Stimulated activated CD4-positive, alpha-beta T cell treated with anti-CD3 and anti-CD28 coated beads, Interleukin-15, amount 100 ng/mL, for 24 hours (primary cell): ENCODE results near the gene MYL7.

Source experiments
- DNase-seq: peaks from one replicate; pipeline ENCODE4 v3.0.0-alpha.2; 2020

The MYL7 gene

DNA sequence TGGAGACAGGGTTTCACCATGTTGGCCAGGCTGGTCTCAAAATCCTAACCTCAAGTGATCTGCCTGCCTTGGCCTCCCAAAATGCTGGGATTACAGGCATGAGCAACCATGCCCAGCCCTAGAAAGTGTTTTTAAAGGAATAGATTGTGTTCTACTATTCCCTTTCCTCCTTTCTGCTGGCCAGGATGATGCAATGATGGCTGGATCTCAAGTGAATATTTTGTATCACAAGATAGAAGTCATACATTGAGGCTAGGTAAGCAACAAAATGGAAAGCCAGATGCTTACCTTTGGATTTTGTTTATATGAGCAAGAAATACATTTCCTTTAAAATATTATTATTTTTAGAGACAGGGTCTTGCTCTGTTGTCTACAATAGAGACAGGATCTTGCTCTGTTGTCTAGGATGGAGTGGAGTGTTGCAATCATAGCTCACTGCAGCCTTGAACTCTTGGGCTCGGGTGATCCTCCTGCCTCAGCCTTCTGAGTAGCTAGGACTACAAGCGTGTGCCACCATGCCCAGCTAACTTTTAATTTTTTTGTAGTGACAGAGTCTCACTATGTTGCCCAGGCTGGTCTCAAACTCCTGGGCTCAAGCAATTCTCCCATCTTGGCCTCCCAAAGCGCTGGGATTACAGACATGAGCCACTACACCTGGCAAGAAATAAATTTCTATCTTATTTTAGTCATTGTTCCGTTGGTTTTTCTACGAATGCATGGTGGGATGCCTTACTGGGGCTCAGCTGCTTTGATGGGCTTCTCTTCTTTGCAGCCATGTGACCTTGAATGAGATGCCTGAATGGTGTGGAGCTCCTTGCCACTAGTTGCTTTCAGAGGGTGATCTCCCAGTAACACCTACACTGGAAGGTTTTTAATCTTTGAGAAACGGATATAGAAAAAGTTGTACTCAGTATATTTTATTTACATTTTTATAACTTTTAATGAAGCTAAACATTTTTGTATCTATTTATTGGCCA is 42.8 kb downstream of the MYL7 start:
- DNase-seq, result no peak

DNA sequence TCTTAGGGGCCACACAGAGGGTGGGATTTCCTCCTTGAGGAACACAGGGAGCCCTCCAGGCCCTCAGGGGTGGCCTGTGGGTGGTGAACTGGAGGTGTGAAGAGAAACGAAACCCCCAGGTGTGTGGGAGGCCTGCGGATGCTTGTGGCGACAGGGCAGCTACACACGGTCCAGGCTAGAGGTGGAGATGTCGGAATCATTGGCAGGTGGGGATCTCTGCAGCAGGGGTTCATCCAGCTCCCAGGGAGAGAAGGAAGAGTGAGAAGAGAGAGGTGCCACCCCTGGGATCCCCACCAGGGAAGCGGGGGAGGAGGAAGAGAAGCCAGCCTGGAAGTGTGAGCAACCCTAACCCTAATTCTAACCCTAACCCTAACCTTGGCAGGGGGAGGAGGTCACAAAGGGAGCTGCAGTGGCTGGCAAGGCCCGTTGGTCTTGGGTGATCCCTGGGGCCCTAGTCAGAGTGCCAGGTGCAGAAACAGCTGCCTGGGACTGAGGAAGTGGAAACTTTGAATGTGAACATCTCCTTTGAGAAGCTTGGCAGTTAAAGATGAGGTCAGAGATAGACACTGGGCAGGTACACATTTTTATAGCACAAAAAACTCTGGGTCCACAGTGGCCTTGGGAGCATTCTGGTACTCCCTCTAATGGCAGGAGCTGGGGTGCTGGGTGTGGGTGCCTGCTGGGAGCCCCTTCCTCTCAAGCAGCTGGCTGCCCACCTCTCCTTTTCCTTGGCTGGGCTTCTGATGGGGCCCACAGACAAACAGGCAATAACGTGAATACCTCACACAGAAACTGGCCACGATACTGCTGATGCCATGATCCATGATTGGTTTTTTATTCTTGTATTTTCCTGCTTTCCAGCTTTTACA is 43.8 kb downstream of the MYL7 start:
- DNase-seq, result peak; percentile 38

DNA sequence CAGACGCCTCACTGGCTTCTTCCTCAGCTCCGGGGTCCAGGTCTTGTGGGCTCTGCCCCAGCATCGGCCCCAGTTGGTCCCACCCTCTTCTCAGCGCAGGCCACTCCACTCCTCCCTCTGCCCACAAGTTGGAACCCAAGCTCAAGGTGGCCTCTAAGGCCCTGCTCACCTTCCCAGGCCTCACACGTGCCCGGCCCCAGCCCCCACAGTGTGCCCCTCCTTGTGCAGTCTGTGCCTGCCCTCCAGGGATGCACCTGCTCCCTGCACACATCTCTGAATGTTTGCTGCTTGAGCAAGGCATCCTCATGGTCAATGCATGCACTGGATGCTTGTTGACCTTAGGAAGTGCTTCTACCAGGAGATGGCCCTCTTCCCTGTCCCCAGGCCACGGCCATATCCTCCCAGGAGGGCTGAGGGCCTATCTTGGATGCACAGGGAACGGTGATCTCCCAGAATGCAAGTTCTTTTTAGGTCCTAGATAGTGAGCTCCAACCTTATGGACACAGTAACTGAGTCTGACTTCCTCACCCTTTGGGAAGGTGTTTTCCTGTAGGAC is 44.7 kb downstream of the MYL7 start:
- no peak for DNase-seq

DNA sequence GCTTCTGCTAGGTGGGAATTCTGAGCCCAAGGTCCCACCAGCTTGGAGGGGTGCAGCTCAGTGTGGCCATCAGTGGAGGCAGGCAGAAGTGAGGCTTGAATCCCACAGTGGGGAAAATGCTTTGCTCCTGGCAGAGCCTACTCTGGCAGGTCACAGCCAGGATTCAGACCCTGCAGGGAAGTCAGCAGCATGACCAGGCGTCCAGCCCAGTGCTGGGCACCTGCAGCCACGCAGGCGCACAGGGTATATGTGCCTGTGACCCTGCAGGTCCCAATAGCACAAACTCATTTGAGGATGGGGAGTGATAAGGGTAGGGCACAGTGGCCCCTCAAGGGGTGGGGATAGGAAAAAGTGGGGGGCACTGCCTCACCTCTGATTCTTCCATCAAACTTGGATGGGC is 45.4 kb downstream of the MYL7 start:
- no peak for DNase-seq

DNA sequence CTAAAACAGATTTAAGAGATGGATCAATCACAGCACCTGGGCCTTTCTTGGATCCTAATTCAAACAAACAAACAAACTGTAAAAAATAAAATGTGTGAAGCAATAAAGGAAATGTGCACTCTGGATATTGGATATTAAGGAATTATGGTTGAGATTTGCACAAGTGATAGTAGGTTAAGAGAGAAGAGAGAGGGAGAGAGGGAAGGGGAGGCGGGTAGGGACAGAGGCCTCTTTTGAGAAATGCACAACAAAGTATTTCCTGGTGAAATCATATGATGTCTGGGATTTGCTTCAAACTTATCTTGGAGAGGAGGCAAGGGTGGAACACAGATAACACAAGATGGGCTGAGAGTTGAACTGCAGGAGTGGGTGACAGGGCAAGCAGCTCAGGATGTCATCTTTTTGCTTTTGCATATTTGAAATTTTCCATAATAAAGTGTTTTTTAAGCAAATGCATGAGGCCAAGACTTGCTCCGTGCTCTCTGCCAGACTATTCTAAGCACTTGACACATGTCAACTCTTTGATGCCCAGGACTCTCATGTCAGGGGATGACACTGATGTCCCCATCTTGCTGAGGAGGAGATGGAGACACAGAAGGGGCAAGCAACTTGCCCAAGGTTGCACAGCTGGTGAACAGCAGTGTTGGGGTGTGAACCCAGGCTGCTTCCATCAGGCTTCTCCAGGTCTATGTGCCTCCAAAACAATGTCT is 46.1 kb downstream of the MYL7 start:
- DNase-seq, result no peak

DNA sequence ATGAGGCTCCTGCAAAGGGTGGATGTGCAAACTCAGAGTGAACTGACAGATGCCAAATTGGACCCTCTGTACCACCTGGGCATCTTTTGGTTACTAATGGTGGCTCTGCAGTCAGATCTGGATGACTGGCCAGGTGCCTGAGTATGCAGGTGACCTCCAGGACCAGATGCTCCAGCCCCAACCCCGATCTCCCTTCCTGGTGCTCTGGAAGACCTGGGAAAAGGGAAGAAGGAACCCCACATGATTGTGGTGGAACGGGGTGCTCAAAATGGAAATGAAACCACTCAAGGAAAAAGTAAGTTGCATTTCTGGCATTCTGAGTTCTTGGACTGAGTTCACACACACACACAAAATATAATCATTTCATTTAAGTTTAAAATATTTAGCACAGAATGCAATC is 46.8 kb downstream of the MYL7 start:
- no peak for DNase-seq

DNA sequence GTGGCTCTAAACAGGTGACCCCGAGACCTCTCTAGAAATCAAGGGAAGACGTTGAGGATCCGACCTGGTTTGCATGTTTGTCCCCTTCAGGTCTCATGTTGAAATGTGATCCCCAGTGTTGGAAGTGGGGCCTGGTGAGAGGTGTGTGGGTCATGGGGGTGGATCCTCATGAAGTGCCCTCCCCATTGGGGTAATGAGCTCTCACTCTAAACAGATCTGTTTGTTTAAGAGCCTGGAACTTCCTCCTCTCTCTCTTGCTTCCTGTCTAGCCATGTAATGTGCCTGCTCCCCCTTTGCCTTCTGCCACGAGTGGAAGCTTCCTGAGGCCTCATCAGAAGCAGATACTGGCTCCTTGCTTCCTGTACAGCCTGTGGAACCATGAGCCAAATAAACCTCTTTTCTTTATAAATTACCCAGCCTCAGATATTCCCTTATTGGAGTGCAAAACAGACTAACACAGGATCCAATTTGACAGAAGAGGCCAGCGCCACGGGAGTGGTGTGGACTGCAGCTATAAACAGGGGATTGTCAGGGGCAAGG is 48.0 kb downstream of the MYL7 start:
- DNase-seq, result no peak
